Measurements from ENCODE around the gene TBC1D22A. TPM values are rescaled to one million over a fixed set of nuclear protein-coding genes. Genes with fewer than 3 reads are reported as not detected.

Gene TBC1D22A
- total RNA-seq, 1 experiment from 2014 or later = 32.6 TPM

GRCh38 chr22:46750863-46751443, 11.5 kb upstream of the TBC1D22A start:
- intact Hi-C loops (cut with micrococcal nuclease; ENCODE audit: unreplicated experiment) = no loop called here
- TF ChIP-seq, protein P1, sequence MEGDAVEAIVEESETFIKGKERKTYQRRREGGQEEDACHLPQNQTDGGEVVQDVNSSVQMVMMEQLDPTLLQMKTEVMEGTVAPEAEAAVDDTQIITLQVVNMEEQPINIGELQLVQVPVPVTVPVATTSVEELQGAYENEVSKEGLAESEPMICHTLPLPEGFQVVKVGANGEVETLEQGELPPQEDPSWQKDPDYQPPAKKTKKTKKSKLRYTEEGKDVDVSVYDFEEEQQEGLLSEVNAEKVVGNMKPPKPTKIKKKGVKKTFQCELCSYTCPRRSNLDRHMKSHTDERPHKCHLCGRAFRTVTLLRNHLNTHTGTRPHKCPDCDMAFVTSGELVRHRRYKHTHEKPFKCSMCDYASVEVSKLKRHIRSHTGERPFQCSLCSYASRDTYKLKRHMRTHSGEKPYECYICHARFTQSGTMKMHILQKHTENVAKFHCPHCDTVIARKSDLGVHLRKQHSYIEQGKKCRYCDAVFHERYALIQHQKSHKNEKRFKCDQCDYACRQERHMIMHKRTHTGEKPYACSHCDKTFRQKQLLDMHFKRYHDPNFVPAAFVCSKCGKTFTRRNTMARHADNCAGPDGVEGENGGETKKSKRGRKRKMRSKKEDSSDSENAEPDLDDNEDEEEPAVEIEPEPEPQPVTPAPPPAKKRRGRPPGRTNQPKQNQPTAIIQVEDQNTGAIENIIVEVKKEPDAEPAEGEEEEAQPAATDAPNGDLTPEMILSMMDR (IDR thresholded peaks at IDR 0.05; ENCODE audit: insufficient read depth in 1 of 2, low read depth in 1 of 2, low read length in 1 of 2, severe bottlenecking in 1 of 2, unreplicated experiment in 1 of 2) = no peak
- peaks cover 25% of the 10 kb centered on the region for H3K4me1 Mint-ChIP-seq (ENCODE audit: low read depth, unreplicated experiment)
- Histone ChIP-seq H3K36me3 (ENCODE audit: control insufficient read depth, insufficient read depth, low read length) (no peaks in the 10 kb centered on the region), H3K4me3 (ENCODE audit: low read depth, low read length) (no peak overlapping the region), H3K9me3 (0 out of 2 replicates have a peak, but pooled peaks cover 1% of the 10 kb centered on the region), H3K27me3 (replicated peaks; ENCODE audit: control insufficient read depth, insufficient read depth, low read length) (no peaks in the 10 kb centered on the region), H3K4me1 (peaks cover 18% of the 10 kb centered on the region)
- no TSS peak for BruUV-seq (replicated peaks)
- CTCF ChIA-PET = no interaction called here
- POLR2A ChIA-PET = no interaction called here
- H3K36me3 Mint-ChIP-seq (ENCODE audit: insufficient read depth, unreplicated experiment) = no peaks in the 10 kb centered on the region
- DNase-seq = no peak
- peaks cover under 1% of the 10 kb centered on the region for H3K9me3 Mint-ChIP-seq (ENCODE audit: unreplicated experiment)
- no peaks in the 10 kb centered on the region for H3K27me3 Mint-ChIP-seq (ENCODE audit: insufficient read depth, unreplicated experiment)
- H3K4me3 Mint-ChIP-seq (ENCODE audit: unreplicated experiment) = no peak overlapping the region
- no peak overlapping the region for H3K27ac Mint-ChIP-seq (ENCODE audit: unreplicated experiment)

- no peak overlapping the region for H3K27ac Mint-ChIP-seq (ENCODE audit: unreplicated experiment)
- no peaks in the 10 kb centered on the region for H3K27me3 Mint-ChIP-seq (ENCODE audit: insufficient read depth, unreplicated experiment)
- no peaks in the 10 kb centered on the region for H3K27me3 ChIP-seq (replicated peaks; ENCODE audit: control insufficient read depth, insufficient read depth, low read length)
- no peak overlapping the region for H3K4me3 Mint-ChIP-seq (ENCODE audit: unreplicated experiment)
- no peak for DNase-seq
- POLR2A ChIA-PET = no interaction called here
- H3K36me3 ChIP-seq (ENCODE audit: control insufficient read depth, insufficient read depth, low read length) = no peaks in the 10 kb centered on the region
- BruUV-seq (replicated peaks) = no TSS peak
- peaks cover 25% of the 10 kb centered on the region for H3K4me1 Mint-ChIP-seq (ENCODE audit: low read depth, unreplicated experiment)
- peaks cover 12% of the 10 kb centered on the region for H3K9me3 Mint-ChIP-seq (ENCODE audit: unreplicated experiment)
- intact Hi-C loops (cut with micrococcal nuclease; ENCODE audit: unreplicated experiment) = no loop called here
- CTCF ChIA-PET = no interaction called here
- H3K36me3 Mint-ChIP-seq (ENCODE audit: insufficient read depth, unreplicated experiment) = no peaks in the 10 kb centered on the region
- no peak overlapping the region for H3K4me3 ChIP-seq (ENCODE audit: low read depth, low read length)
- TF ChIP-seq, protein P1 (IDR thresholded peaks at IDR 0.05; ENCODE audit: insufficient read depth in 1 of 2, low read depth in 1 of 2, low read length in 1 of 2, severe bottlenecking in 1 of 2, unreplicated experiment in 1 of 2) = no peak
- peaks cover 18% of the 10 kb centered on the region for H3K4me1 ChIP-seq
- 0 out of 2 replicates have a peak, but pooled peaks cover 8% of the 10 kb centered on the region for H3K9me3 ChIP-seq
These were observed 10.0 kb upstream of the TBC1D22A start for GRCh38 chr22:46752286-46752987.

DNA sequence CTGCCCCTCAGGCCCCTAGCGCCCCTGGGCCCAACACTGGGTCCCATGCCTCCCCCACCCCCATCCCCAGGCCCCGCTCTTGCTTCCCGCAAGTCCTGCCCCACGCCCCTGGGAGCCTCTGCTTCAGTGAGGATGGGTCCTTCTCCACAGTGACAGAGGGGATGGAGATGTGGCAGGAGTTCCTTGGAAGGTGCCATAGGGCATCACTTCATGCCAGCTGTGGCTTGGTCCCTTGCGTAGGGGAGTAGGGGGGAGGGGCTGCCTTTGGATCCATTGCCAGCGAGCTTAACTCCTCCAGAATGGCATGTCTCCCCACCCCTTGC, 9.5 kb upstream of the TBC1D22A start:
- 0 out of 2 replicates have a peak, but pooled peaks cover 8% of the 10 kb centered on the region for H3K9me3 ChIP-seq
- Mint-ChIP-seq H3K36me3 (ENCODE audit: insufficient read depth, unreplicated experiment) (no peaks in the 10 kb centered on the region), H3K4me1 (ENCODE audit: low read depth, unreplicated experiment) (peaks cover 25% of the 10 kb centered on the region), H3K4me3 (ENCODE audit: unreplicated experiment) (no peak overlapping the region), H3K27ac (ENCODE audit: unreplicated experiment) (no peak overlapping the region), H3K27me3 (ENCODE audit: insufficient read depth, unreplicated experiment) (no peaks in the 10 kb centered on the region), H3K9me3 (ENCODE audit: unreplicated experiment) (peaks cover 12% of the 10 kb centered on the region)
- no TSS peak for BruUV-seq (replicated peaks)
- H3K36me3 ChIP-seq (ENCODE audit: control insufficient read depth, insufficient read depth, low read length) = no peaks in the 10 kb centered on the region
- TF ChIP-seq, protein P1 (IDR thresholded peaks at IDR 0.05; ENCODE audit: insufficient read depth in 1 of 2, low read depth in 1 of 2, low read length in 1 of 2, severe bottlenecking in 1 of 2, unreplicated experiment in 1 of 2) = no peak
- no peaks in the 10 kb centered on the region for H3K27me3 ChIP-seq (replicated peaks; ENCODE audit: control insufficient read depth, insufficient read depth, low read length)
- CTCF ChIA-PET = no interaction called here
- H3K4me1 ChIP-seq = peaks cover 18% of the 10 kb centered on the region
- H3K4me3 ChIP-seq (ENCODE audit: low read depth, low read length) = no peak overlapping the region
- no peak for DNase-seq
- intact Hi-C loops (cut with micrococcal nuclease; ENCODE audit: unreplicated experiment) = no loop called here
- POLR2A ChIA-PET = no interaction called here
